SU-DHL-6 (cell line): ENCODE results near the gene ATG2A.

Source experiments
- H2AFZ ChIP-seq: fragments of 200-600 bp; sonication (generic); 2 replicates; pipeline ENCODE4 v1.6.1; 2014; ENCODE audit warnings: low read depth, mild to moderate bottlenecking, moderate library complexity, mixed read lengths, antibody characterized with exemption, low read length; ENCODE audit not compliant: severe bottlenecking
- H3F3A ChIP-seq: fragments of 200-600 bp; shearing (Covaris generic); 2 replicates; pipeline ENCODE4 v1.6.0; 2016; ENCODE audit warnings: antibody characterized with exemption, mild to moderate bottlenecking; ENCODE audit not compliant: insufficient read depth
- H3K27ac ChIP-seq: fragments of 200-600 bp; sonication (generic); 2 replicates; pipeline ENCODE4 v1.5.1; 2016; ENCODE audit warnings: low read depth, mild to moderate bottlenecking, low read length, moderate library complexity, mixed read lengths
- H3K27me3 ChIP-seq: fragments of 200-600 bp; sonication (generic), shearing (Covaris generic); 2 replicates; pipeline ENCODE4 v1.6.0; 2014; ENCODE audit warnings: mild to moderate bottlenecking, low read length
- H3K36me3 ChIP-seq: fragments of 200-600 bp; sonication (generic); 2 replicates; pipeline ENCODE4 v1.6.1; 2014; ENCODE audit warnings: mild to moderate bottlenecking, low read length, mixed read lengths
- H3K4me2 ChIP-seq: fragments of 300-600, 200-600 bp; shearing (Covaris generic), sonication (generic); 2 replicates; pipeline ENCODE4 v1.6.0; 2014; ENCODE audit warnings: low read length, low read depth, mild to moderate bottlenecking; ENCODE audit not compliant: poor library complexity, severe bottlenecking
- H3K4me3 ChIP-seq: fragments of 200-600 bp; sonication (generic); 2 replicates; pipeline ENCODE4 v1.5.1; 2014; ENCODE audit warnings: antibody characterized with exemption, low read length, mild to moderate bottlenecking, mixed read lengths; ENCODE audit not compliant: insufficient read depth, poor library complexity, severe bottlenecking
- H3K79me2 ChIP-seq: fragments of 200-600 bp; sonication (generic); 2 replicates; pipeline ENCODE4 v1.6.1; 2014; ENCODE audit warnings: mild to moderate bottlenecking, low read length, moderate library complexity; ENCODE audit not compliant: insufficient read depth
- H3K9ac ChIP-seq: fragments of 200-600 bp; sonication (generic); 2 replicates; pipeline ENCODE4 v1.7.0; 2014; ENCODE audit warnings: mild to moderate bottlenecking, low read length
- H3K9me2 ChIP-seq: fragments of 200-600 bp; sonication (generic); replicated peaks from 2 replicates; pipeline ENCODE4 v1.6.1; 2014; ENCODE audit warnings: low read length; ENCODE audit not compliant: insufficient read depth
- H3K9me3 ChIP-seq: fragments of 200-600 bp; sonication (generic); 2 replicates; pipeline ENCODE4 v1.6.1; 2014; ENCODE audit warnings: low read length, mixed read lengths; ENCODE audit not compliant: insufficient read depth
- H4K20me1 ChIP-seq: fragments of 200-600 bp; sonication (generic); 2 replicates; pipeline ENCODE4 v1.6.1; 2014; ENCODE audit warnings: low read depth, mild to moderate bottlenecking, antibody characterized with exemption, low read length, moderate library complexity, mixed read lengths
- CTCF ChIP-seq: fragments of 200-600 bp; sonication (generic); IDR thresholded peaks from one replicate; pipeline ENCODE4 v1.5.1; 2017; ENCODE audit warnings: antibody characterized with exemption, mild to moderate bottlenecking, low read length, moderate library complexity; ENCODE audit not compliant: insufficient read depth, poor library complexity, severe bottlenecking
- EZH2phosphoT487 ChIP-seq: fragments of 200-600 bp; sonication (generic), shearing (Covaris generic); conservative IDR thresholded peaks from 2 replicates; pipeline ENCODE4 v1.6.1; 2018; ENCODE audit warnings: mild to moderate bottlenecking, antibody characterized with exemption, low read length, moderate library complexity, mixed read lengths

The ATG2A gene

GRCh38 chr11:64891880-64892279, 25.1 kb downstream of the ATG2A start:
- Histone ChIP-seq H3K4me2 (no peak overlapping the region), H3K27ac (no peak overlapping the region), H3K27me3 (no peaks in the 10 kb centered on the region), H3K79me2 (no peaks in the 10 kb centered on the region), H3K9ac (no peak overlapping the region), H3K9me3 (no peaks in the 10 kb centered on the region), H4K20me1 (no peaks in the 10 kb centered on the region), H3K36me3 (no peaks in the 10 kb centered on the region), H3F3A (0 out of 2 replicates have a peak, but pooled peaks cover 5% of the 10 kb centered on the region), H3K9me2 (no peaks in the 10 kb centered on the region), H3K4me3 (no peak overlapping the region), H2AFZ (no peak overlapping the region)
- TF ChIP-seq EZH2phosphoT487 = no peak
- no peak for TF ChIP-seq CTCF

- no peaks in the 10 kb centered on the region for H3K9me3 ChIP-seq
- H3K27ac ChIP-seq = no peak overlapping the region
- no peak overlapping the region for H3K9ac ChIP-seq
- no peak overlapping the region for H2AFZ ChIP-seq
- TF ChIP-seq CTCF (no peak), EZH2phosphoT487 (no peak)
- H3K4me3 ChIP-seq = no peak overlapping the region
- H3K27me3 ChIP-seq = no peaks in the 10 kb centered on the region
- no peaks in the 10 kb centered on the region for H3K9me2 ChIP-seq
- H3F3A ChIP-seq = 0 out of 2 replicates have a peak, but pooled peaks cover 5% of the 10 kb centered on the region
- no peak overlapping the region for H3K4me2 ChIP-seq
- no peaks in the 10 kb centered on the region for H4K20me1 ChIP-seq
- no peaks in the 10 kb centered on the region for H3K36me3 ChIP-seq
- H3K79me2 ChIP-seq = no peaks in the 10 kb centered on the region
Measured at GRCh38 chr11:64891215-64891848, 25.7 kb downstream of the ATG2A start.

GRCh38 chr11:64890522-64890939, 26.5 kb downstream of the ATG2A start:
- Histone ChIP-seq H3F3A (0 out of 2 replicates have a peak, but pooled peaks cover 5% of the 10 kb centered on the region), H3K27me3 (no peaks in the 10 kb centered on the region), H3K4me3 (no peak overlapping the region), H3K27ac (no peak overlapping the region), H3K79me2 (no peaks in the 10 kb centered on the region), H3K9me3 (no peaks in the 10 kb centered on the region), H3K36me3 (no peaks in the 10 kb centered on the region), H3K4me2 (no peak overlapping the region), H3K9ac (no peak overlapping the region), H2AFZ (no peak overlapping the region), H3K9me2 (no peaks in the 10 kb centered on the region), H4K20me1 (no peaks in the 10 kb centered on the region)
- TF ChIP-seq EZH2phosphoT487 (no peak), CTCF (no peak)
